Osteocyte (in vitro differentiated cells): Measurements from ENCODE around the gene TSPAN5. TPM values are rescaled to one million over a fixed set of nuclear protein-coding genes. Genes with fewer than 3 reads are reported as not detected.

Experiments
- DNase-seq: peaks from one replicate; pipeline ENCODE4 v3.0.0; 2021; ENCODE audit warnings: mixed read lengths; ENCODE audit not compliant: unreplicated experiment; ENCODE audit errors: extremely low spot score
- H3K27ac Mint-ChIP-seq: one replicate; pipeline ENCODE4 v1.8.0; 2021; ENCODE audit warnings: mild to moderate bottlenecking, mixed read lengths; ENCODE audit not compliant: unreplicated experiment
- H3K27me3 Mint-ChIP-seq: one replicate; pipeline ENCODE4 v1.8.0; 2021; ENCODE audit warnings: mixed read lengths; ENCODE audit not compliant: unreplicated experiment
- H3K36me3 Mint-ChIP-seq: one replicate; pipeline ENCODE4 v1.8.0; 2021; ENCODE audit warnings: mixed read lengths; ENCODE audit not compliant: unreplicated experiment
- H3K4me1 Mint-ChIP-seq: one replicate; pipeline ENCODE4 v1.8.0; 2021; ENCODE audit warnings: mixed read lengths; ENCODE audit not compliant: unreplicated experiment
- H3K4me3 Mint-ChIP-seq: one replicate; pipeline ENCODE4 v1.8.0; 2021; ENCODE audit warnings: mild to moderate bottlenecking, moderate library complexity, mixed read lengths; ENCODE audit not compliant: unreplicated experiment
- H3K9me3 Mint-ChIP-seq: one replicate; pipeline ENCODE4 v1.8.0; 2021; ENCODE audit warnings: mixed read lengths; ENCODE audit not compliant: unreplicated experiment
- total RNA-seq: library from RNA; stranded (reverse); gene quantifications from 2 replicates; pipeline ENCODE4 v1.2.1, GENCODE V29; 2021
- TF ChIP-seq, protein P1 (sequence below): fragments of 200-600 bp; sonication (generic); IDR thresholded peaks from 2 replicates; pipeline ENCODE4 v1.5.0; 2021; ENCODE audit warnings: antibody characterized with exemption, mild to moderate bottlenecking, moderate library complexity

The TSPAN5 gene
- total RNA-seq, 1 donor from 2014 or later = 64.2 TPM

DNA sequence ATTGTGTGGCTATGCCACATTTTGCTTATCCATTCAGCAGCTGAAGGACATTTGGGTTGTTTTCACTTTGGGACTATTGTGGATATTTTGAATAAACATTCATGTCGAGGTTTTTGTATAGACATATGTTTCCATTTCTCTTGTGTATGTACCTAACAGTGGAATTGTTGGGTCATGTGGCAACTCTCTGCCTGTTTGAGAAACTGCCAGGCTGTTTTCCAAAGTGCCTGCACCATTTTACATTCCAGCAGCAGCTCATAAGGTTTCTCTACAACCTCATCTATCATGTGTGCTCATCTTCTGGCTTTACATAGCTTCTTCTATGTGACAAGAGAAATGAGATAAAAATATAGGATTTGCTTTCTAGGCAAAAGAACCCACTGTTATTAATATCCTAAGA lies 29.5 kb upstream of the TSPAN5 start:
- Mint-ChIP-seq H3K4me3 (no peak overlapping the region), H3K36me3 (no peaks in the 10 kb centered on the region), H3K4me1 (peaks cover 16% of the 10 kb centered on the region), H3K27me3 (no peaks in the 10 kb centered on the region), H3K27ac (no peak overlapping the region), H3K9me3 (no peaks in the 10 kb centered on the region)
- no peak for DNase-seq
- TF ChIP-seq, protein P1, sequence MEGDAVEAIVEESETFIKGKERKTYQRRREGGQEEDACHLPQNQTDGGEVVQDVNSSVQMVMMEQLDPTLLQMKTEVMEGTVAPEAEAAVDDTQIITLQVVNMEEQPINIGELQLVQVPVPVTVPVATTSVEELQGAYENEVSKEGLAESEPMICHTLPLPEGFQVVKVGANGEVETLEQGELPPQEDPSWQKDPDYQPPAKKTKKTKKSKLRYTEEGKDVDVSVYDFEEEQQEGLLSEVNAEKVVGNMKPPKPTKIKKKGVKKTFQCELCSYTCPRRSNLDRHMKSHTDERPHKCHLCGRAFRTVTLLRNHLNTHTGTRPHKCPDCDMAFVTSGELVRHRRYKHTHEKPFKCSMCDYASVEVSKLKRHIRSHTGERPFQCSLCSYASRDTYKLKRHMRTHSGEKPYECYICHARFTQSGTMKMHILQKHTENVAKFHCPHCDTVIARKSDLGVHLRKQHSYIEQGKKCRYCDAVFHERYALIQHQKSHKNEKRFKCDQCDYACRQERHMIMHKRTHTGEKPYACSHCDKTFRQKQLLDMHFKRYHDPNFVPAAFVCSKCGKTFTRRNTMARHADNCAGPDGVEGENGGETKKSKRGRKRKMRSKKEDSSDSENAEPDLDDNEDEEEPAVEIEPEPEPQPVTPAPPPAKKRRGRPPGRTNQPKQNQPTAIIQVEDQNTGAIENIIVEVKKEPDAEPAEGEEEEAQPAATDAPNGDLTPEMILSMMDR = no peak

DNA sequence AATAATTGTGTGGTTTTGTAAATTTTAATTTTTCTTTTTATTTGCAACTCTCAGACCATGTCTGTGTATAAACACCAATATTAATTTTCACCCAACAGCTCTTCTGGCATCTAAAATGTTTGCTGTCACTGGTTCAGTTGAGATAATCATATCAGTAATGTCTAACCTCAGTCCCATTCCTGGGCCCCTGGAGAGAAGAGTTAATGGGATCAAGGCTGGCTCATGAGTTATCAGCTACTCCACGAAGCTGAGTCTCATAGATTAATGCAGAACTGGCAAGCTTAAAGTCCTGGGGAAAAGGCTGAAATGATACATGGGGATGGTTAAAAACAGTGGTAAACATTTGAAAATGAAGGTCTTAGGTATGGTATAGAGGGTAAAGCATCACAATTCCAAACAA lies 28.4 kb upstream of the TSPAN5 start:
- no peaks in the 10 kb centered on the region for H3K36me3 Mint-ChIP-seq
- DNase-seq = no peak
- H3K9me3 Mint-ChIP-seq = no peaks in the 10 kb centered on the region
- H3K27ac Mint-ChIP-seq = no peak overlapping the region
- H3K27me3 Mint-ChIP-seq = no peaks in the 10 kb centered on the region
- TF ChIP-seq, protein P1 = no peak
- H3K4me1 Mint-ChIP-seq = peaks cover 16% of the 10 kb centered on the region
- H3K4me3 Mint-ChIP-seq = no peak overlapping the region

DNA sequence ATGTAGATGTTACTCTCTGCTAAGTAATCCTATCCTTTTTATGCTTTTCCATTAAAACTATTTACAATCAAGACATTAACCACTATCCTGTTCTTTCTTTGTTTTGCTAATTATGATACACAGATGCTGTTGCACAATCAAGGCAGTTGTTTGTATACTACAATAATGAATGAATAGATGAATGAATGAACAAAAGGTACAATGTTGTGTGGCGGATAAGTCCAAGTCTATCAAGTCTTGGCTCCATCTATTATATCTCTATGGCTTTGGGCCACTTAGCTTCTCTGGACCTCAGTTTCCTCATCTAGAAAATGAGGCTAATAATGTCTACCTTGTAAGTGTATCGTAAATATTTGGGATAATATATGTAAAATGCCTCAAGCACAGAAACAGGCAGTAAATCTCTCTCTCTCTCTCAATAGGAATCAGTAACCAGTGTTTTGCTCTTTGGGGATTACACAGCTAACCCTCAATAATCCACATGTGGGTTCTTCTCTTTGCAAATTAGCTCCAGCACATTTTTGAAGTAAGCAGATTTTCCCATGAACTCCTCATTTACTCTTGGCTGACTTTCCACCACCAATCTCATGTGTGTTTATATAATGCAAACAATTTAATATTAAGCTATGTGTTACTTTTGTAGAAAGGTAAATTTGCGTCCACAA lies 27.8 kb upstream of the TSPAN5 start:
- DNase-seq = no peak
- H3K36me3 Mint-ChIP-seq = no peaks in the 10 kb centered on the region
- peaks cover 16% of the 10 kb centered on the region for H3K4me1 Mint-ChIP-seq
- H3K27me3 Mint-ChIP-seq = no peaks in the 10 kb centered on the region
- H3K9me3 Mint-ChIP-seq = no peaks in the 10 kb centered on the region
- H3K4me3 Mint-ChIP-seq = no peak overlapping the region
- TF ChIP-seq, protein P1 = no peak
- no peak overlapping the region for H3K27ac Mint-ChIP-seq

DNA sequence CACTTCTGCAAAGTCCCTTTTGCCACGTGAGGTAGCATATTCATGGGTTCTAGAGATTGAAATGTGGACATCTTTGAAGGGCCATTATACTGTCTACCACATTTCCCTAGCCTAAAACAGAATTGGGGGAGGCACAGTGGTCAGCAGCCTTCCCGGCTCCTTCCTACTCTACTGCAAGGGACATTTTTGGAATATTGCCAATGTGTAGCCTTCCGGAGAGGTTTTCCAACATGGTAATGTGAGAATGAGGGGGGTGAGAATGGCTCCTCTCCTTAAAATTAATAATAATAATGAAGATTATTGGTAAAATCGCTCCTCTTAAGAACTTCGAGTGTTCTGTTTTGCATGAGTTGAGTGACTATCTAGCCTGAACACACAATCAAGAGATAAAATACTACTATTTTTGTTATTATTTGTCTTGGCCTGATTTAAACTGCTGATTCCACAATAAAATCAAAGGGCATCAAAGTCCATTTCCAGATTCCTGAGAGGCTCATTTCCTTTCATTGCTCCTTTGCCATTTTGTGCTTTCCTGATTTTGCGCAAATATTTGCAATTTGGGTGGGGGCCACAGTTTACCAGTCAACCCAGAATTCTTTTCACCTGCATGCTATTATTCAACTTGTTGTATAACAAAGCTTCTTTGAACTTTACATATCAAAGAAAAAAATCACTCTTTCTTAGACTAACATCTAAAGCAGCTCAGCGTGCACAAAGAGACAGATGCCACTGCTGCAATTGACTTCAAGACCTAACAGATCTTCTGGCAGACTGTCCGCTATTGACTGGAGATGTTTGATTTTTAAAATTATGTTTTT lies 27.0 kb upstream of the TSPAN5 start:
- Mint-ChIP-seq H3K36me3 (no peaks in the 10 kb centered on the region), H3K4me1 (peaks cover 16% of the 10 kb centered on the region), H3K27ac (no peak overlapping the region), H3K27me3 (no peaks in the 10 kb centered on the region), H3K4me3 (no peak overlapping the region), H3K9me3 (no peaks in the 10 kb centered on the region)
- DNase-seq = no peak
- TF ChIP-seq, protein P1 = no peak

DNA sequence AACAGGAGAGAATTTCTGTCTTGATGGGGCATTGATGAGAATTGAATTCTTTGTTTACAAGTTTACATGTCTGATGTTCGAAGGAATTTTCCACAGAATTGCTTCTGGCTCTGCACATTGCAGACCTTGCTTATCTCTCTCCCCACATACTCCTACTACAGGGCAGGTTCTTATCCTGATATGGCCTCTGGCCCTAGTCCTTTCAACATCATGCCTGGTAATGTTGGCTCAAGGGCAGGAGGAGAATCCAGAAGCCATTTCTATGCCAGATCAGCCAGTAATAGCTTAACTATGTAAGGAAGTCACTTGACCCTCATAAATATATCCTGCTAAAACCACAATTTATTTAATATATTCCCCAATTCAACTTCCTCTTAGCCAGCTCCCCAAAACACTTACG lies 24.3 kb upstream of the TSPAN5 start:
- H3K27ac Mint-ChIP-seq = no peak overlapping the region
- H3K27me3 Mint-ChIP-seq = no peaks in the 10 kb centered on the region
- peaks cover under 1% of the 10 kb centered on the region for H3K4me1 Mint-ChIP-seq
- H3K36me3 Mint-ChIP-seq = no peaks in the 10 kb centered on the region
- no peak overlapping the region for H3K4me3 Mint-ChIP-seq
- no peak for DNase-seq
- no peaks in the 10 kb centered on the region for H3K9me3 Mint-ChIP-seq
- TF ChIP-seq, protein P1 = no peak
